Measurements from ENCODE around the gene SRCIN1. TPM values are rescaled to one million over a fixed set of nuclear protein-coding genes. Genes with fewer than 3 reads are reported as not detected.

Gene SRCIN1
- total RNA-seq, 1 experiment from 2014 or later, result 6.9 TPM

DNA sequence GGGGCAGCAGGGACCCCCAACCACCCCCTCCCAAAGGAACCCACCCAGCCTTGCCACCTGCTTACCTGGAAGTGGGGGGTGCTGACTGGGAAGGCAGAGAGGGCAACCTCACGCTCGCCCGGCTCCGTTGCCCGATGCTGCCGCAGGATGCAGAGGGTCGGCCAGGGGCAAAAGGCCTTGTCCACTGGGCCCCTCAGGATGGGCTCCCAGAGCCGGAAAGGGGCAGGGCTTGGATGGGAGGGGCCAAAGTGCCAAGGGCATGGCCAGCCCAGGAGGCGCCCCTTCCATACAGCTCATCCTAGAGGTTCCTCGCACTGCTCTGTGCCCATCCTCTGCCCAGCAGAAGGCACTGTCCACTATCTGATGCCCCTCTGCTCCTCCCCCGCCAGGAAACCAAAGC is 59.4 kb downstream of the SRCIN1 start:
- Histone ChIP-seq H2BK20ac (ENCODE audit: low read depth, low read length, poor library complexity, severe bottlenecking) (no peak overlapping the region), H3K4me1 (ENCODE audit: insufficient read depth, low read length) (no peaks in the 10 kb centered on the region), H3K4ac (ENCODE audit: low read depth, low read length) (no peak overlapping the region), H4K20me1 (ENCODE audit: control insufficient read depth, insufficient read depth, insufficient read length) (no peaks in the 10 kb centered on the region), H3K56ac (ENCODE audit: insufficient read length, low read depth, low read length) (no peak overlapping the region), H3K79me2 (ENCODE audit: insufficient read depth, low read length) (no peaks in the 10 kb centered on the region), H3K9ac (ENCODE audit: extremely low read depth, insufficient read length, low read length) (no peak overlapping the region), H3K18ac (ENCODE audit: insufficient read length, low read depth, low read length) (no peak overlapping the region), H3T11ph (ENCODE audit: low read length) (no peak overlapping the region), H4K8ac (replicated peaks; ENCODE audit: insufficient read length, low read depth, low read length) (no peak overlapping the region), H4K91ac (ENCODE audit: insufficient read length, low read depth, low read length) (no peak overlapping the region), H2BK120ac (ENCODE audit: low read depth, low read length, poor library complexity, severe bottlenecking) (no peak overlapping the region), H3K79me1 (ENCODE audit: insufficient read depth, low read depth, low read length, poor library complexity, severe bottlenecking) (no peaks in the 10 kb centered on the region), H2AK5ac (ENCODE audit: insufficient read length, low read length) (no peak overlapping the region), H2BK15ac (ENCODE audit: low read depth, low read length) (no peak overlapping the region), H2BK12ac (ENCODE audit: insufficient read length, low read depth, low read length) (no peak overlapping the region), H3K14ac (ENCODE audit: insufficient read depth, low read length) (no peak overlapping the region), H2BK5ac (ENCODE audit: insufficient read length, low read length) (no peak overlapping the region), H3K27ac (ENCODE audit: insufficient read length, low read depth, low read length) (no peak overlapping the region), H3K23me2 (ENCODE audit: insufficient read length, low read depth, low read length, poor library complexity, severe bottlenecking) (no peaks in the 10 kb centered on the region), H3K9me3 (ENCODE audit: control insufficient read depth, low read depth, low read length) (no peaks in the 10 kb centered on the region), H3K27me3 (ENCODE audit: insufficient read depth, low read length) (no peaks in the 10 kb centered on the region), H3K4me2 (ENCODE audit: insufficient read depth, insufficient read length, low read length) (no peak overlapping the region), H3K23ac (ENCODE audit: insufficient read length, low read depth, low read length) (no peak overlapping the region), H4K5ac (ENCODE audit: insufficient read length, low read depth, low read length) (no peak overlapping the region), H2AFZ (ENCODE audit: low read length) (no peak overlapping the region)
- no CpG with 5 or more reads among the region's 11 CpGs for WGBS (ENCODE audit: extremely low coverage, insufficient read length, low lambda C conversion rate)
- H3K27me3 Mint-ChIP-seq (ENCODE audit: low read depth), result peaks cover 5% of the 10 kb centered on the region
- H3K4me1 Mint-ChIP-seq, result peaks cover 17 to 30% of the 10 kb centered on the region in 2 experiments
- H3K27ac Mint-ChIP-seq, result 0 out of 7 replicates have a peak overlapping the region, but pooled peaks of 1 of the 3 experiments have one; percentile 72
- TF ChIP-seq, protein P1, sequence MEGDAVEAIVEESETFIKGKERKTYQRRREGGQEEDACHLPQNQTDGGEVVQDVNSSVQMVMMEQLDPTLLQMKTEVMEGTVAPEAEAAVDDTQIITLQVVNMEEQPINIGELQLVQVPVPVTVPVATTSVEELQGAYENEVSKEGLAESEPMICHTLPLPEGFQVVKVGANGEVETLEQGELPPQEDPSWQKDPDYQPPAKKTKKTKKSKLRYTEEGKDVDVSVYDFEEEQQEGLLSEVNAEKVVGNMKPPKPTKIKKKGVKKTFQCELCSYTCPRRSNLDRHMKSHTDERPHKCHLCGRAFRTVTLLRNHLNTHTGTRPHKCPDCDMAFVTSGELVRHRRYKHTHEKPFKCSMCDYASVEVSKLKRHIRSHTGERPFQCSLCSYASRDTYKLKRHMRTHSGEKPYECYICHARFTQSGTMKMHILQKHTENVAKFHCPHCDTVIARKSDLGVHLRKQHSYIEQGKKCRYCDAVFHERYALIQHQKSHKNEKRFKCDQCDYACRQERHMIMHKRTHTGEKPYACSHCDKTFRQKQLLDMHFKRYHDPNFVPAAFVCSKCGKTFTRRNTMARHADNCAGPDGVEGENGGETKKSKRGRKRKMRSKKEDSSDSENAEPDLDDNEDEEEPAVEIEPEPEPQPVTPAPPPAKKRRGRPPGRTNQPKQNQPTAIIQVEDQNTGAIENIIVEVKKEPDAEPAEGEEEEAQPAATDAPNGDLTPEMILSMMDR (conservative IDR thresholded peaks at IDR 0.05), result no peak
- H3K4me3 Mint-ChIP-seq, result no peak overlapping the region; a peak in 1 of 5 replicates
- DNase-seq, result peak; percentile 32
- no peaks in the 10 kb centered on the region; a peak in 2 of 7 replicates for H3K36me3 Mint-ChIP-seq (ENCODE audit: insufficient read depth in 1 of 3, low read depth in 3 of 3)
- H3K9me3 Mint-ChIP-seq, result no peaks in the 10 kb centered on the region

Data from H9 (cell line).